GM23248 (cell line): ENCODE results near the gene PSMA7.

Experiments
- EZH2 ChIP-seq: fragments of 200-600 bp; sonication (generic); IDR thresholded peaks from 2 replicates; pipeline ENCODE4 v1.6.1; 2018; ENCODE audit warnings: antibody characterized with exemption, mild to moderate bottlenecking; ENCODE audit not compliant: insufficient read depth, poor library complexity, severe bottlenecking
- EZH2phosphoT487 ChIP-seq: fragments of 200-600 bp; sonication (generic); IDR thresholded peaks from 2 replicates; pipeline ENCODE4 v1.6.1; 2018; ENCODE audit warnings: antibody characterized with exemption, moderate library complexity, mild to moderate bottlenecking, low read depth; ENCODE audit not compliant: insufficient read depth

GRCh38 chr20:62190639-62191411 is 47.6 kb upstream of the PSMA7 start:
- TF ChIP-seq EZH2, result no peak
- TF ChIP-seq EZH2phosphoT487, result no peak
